ENCODE data around the gene RREB1.

The RREB1 gene

DNA sequence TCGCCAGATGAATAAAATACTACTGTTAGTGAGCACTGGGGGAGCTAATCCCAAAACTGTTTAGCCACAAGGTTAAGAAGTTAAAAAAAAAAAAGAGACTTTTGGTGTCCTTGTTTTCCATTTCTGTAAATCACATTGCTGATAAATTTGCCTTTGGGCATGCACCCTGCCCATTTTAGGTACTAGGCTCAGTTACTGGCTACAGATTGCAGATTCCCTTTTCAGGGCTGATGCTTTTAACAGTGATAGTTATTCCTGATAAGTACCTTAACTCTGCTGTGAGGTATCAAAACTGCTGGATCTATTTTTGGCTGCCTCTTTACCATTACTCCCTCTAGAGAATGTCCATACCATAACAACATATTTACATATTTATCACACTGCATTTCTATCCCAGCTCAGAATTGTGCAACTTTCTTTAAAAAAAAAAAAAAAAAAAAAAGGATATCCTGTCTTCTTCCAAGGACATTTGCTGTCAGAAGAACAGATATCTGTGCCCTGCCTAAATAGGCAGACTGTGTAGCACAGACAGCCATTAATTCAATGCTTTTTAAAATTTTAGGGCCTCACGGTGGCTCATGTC lies 110.7 kb downstream of the RREB1 start:
- DNase-seq = no peak
- H3K4me3 ChIP-seq (ENCODE audit: low read depth, low read length) = no peak overlapping the region
- TF ChIP-seq, protein P1, sequence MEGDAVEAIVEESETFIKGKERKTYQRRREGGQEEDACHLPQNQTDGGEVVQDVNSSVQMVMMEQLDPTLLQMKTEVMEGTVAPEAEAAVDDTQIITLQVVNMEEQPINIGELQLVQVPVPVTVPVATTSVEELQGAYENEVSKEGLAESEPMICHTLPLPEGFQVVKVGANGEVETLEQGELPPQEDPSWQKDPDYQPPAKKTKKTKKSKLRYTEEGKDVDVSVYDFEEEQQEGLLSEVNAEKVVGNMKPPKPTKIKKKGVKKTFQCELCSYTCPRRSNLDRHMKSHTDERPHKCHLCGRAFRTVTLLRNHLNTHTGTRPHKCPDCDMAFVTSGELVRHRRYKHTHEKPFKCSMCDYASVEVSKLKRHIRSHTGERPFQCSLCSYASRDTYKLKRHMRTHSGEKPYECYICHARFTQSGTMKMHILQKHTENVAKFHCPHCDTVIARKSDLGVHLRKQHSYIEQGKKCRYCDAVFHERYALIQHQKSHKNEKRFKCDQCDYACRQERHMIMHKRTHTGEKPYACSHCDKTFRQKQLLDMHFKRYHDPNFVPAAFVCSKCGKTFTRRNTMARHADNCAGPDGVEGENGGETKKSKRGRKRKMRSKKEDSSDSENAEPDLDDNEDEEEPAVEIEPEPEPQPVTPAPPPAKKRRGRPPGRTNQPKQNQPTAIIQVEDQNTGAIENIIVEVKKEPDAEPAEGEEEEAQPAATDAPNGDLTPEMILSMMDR (IDR thresholded peaks at IDR 0.05; ENCODE audit: low read depth, low read length) = no peak
- no peaks in the 10 kb centered on the region for H3K36me3 ChIP-seq
- no peaks in the 10 kb centered on the region for H3K4me1 ChIP-seq
- no peaks in the 10 kb centered on the region for H3K9me3 ChIP-seq
- H3K27me3 ChIP-seq = peaks cover 9% of the 10 kb centered on the region

DNA sequence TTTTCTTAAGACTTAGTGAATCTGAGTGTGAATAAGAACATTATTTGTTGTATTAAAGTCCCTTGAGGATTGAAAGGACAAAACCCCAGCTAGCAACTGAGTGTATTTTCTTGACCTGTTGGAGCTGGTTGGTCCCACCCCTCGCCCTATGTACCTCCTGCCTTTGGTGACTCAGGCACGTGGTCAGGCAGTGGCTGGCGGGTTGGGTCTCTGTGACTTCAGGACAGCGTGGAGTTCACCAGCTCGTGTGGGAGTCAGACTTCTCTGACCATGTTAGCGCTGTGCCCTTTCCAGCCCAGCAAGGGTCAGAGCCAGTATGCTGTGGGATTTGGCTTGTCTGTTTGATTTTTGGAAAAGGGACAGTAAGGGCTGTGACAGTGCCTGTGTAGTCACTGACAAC lies 111.5 kb downstream of the RREB1 start:
- peaks cover 9% of the 10 kb centered on the region for H3K27me3 ChIP-seq
- no peak for DNase-seq
- H3K9me3 ChIP-seq = no peaks in the 10 kb centered on the region
- TF ChIP-seq, protein P1 (IDR thresholded peaks at IDR 0.05; ENCODE audit: low read depth, low read length) = no peak
- no peaks in the 10 kb centered on the region for H3K4me1 ChIP-seq
- H3K36me3 ChIP-seq = no peaks in the 10 kb centered on the region
- no peak overlapping the region for H3K4me3 ChIP-seq (ENCODE audit: low read depth, low read length)

DNA sequence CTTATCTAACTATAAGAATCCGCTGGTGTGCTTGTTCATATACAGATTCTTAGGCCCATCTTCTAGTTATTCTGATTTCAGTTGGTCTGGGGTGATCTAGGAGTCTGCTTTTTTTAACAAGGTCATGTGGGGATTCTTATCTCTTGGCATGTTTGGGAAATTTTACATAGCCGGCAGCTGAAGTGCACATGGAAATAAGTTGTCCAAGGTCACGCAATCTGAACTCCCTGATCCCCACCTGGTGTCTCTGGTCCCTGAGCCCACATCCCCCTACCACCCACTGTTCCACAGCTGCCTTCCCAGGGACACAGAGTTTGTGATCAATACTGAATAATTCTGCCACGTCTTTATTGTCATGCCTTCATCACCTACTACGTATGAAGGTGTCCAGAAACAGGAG lies 114.4 kb downstream of the RREB1 start:
- Histone ChIP-seq H3K9me3 (no peaks in the 10 kb centered on the region), H3K4me3 (ENCODE audit: low read depth, low read length) (no peak overlapping the region), H3K27me3 (peaks cover 2% of the 10 kb centered on the region), H3K36me3 (no peaks in the 10 kb centered on the region; the same call in 1 of the 2 replicates), H3K4me1 (no peaks in the 10 kb centered on the region)
- TF ChIP-seq, protein P1 (IDR thresholded peaks at IDR 0.05; ENCODE audit: low read depth, low read length) = no peak
- DNase-seq = no peak

DNA sequence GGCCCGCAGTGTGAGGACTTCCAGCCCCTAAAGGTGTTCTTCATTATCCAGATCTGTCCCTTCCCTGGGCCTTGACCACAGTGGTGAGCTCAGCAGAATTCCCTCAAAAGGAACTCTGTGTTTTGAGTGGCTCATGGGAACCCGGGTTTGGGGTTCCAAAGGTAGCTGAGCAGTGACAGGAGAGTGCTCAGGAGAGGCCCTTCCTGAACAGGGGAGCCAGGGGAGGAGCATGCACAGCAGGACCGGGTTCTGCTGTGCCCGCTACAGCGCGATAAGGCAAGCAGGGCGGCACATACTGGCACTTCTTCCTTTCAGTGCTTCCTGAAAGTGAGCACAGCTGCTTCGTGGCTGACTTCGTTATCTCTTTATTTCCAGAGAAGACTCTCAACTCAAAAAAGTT lies 117.0 kb downstream of the RREB1 start:
- no peak overlapping the region for H3K4me3 ChIP-seq (ENCODE audit: low read depth, low read length)
- TF ChIP-seq, protein P1 (IDR thresholded peaks at IDR 0.05; ENCODE audit: low read depth, low read length) = no peak
- H3K36me3 ChIP-seq = no peaks in the 10 kb centered on the region; the same call in 1 of the 2 replicates
- H3K4me1 ChIP-seq = no peaks in the 10 kb centered on the region
- no peak for DNase-seq
- no peaks in the 10 kb centered on the region for H3K9me3 ChIP-seq
- no peaks in the 10 kb centered on the region; the same call in 1 of the 2 replicates for H3K27me3 ChIP-seq

DNA sequence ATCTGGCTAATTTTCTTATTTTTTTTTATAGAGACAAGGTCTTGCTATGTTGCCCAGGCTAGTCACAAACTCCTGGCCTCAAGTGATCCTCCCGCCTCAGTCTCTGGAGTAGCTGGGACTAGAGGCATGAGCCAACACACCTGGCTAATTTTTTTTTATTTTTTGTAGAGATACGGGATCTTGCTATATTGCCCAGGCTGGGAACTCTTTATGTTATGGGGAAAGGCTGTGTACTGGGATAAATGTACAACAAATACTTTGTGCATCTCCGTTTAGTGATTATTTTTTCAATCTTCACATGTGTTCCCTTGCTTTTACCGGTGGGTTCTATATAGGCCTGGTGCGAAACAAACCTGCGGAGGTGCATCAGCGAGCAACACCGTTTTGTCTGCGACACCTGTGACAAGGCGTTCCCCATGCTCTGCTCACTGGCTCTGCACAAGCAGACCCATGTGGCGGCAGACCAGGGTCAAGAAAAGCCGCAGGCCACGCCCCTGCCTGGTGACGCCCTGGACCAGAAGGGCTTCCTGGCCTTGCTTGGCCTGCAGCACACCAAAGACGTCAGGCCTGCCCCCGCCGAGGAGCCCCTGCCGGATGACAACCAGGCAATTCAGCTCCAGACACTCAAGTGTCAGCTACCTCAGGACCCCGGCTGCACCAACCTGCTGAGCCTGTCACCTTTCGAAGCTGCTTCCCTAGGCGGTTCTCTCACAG lies 121.1 kb downstream of the RREB1 start:
- Histone ChIP-seq H3K4me1 (no peaks in the 10 kb centered on the region), H3K27me3 (no peaks in the 10 kb centered on the region), H3K4me3 (ENCODE audit: low read depth, low read length) (no peak overlapping the region), H3K36me3 (peaks cover 5% of the 10 kb centered on the region), H3K9me3 (no peaks in the 10 kb centered on the region)
- no peak for DNase-seq
- TF ChIP-seq, protein P1 (IDR thresholded peaks at IDR 0.05; ENCODE audit: low read depth, low read length) = no peak
